HepG2 (cell line): ENCODE measurements around the gene CALN1.

Experiments
- CTCF ChIP-seq: sonication (generic); formaldehyde crosslinking; IDR thresholded peaks from 2 replicates; pipeline ENCODE4 v1.5.0; 2020; ENCODE audit warnings: mild to moderate bottlenecking, missing genetic modification reagents, moderate library complexity
- ETV5 ChIP-seq: IDR thresholded peaks from 2 replicates; pipeline ENCODE4 v1.6.1; 2018; ENCODE audit warnings: missing biosample characterization, missing genetic modification reagents, inconsistent platforms, borderline replicate concordance
- FOXA3 ChIP-seq: IDR thresholded peaks from 2 replicates; pipeline ENCODE4 v1.6.1; 2016; ENCODE audit warnings: missing genetic modification reagents, missing compliant biosample characterization
- SNAI1 ChIP-seq: sonication (generic); formaldehyde crosslinking; IDR thresholded peaks from 2 replicates; pipeline ENCODE4 v1.5.0; 2020; ENCODE audit warnings: mild to moderate bottlenecking, missing genetic modification reagents, borderline replicate concordance
- TCF7L2 ChIP-seq: IDR thresholded peaks from 2 replicates; pipeline ENCODE4 v1.6.1; 2011; ENCODE audit warnings: mild to moderate bottlenecking, low read depth, low read length, moderate library complexity
- ZFX ChIP-seq: sonication (generic); formaldehyde crosslinking; IDR thresholded peaks from 2 replicates; pipeline ENCODE4 v1.4.0; 2020; ENCODE audit warnings: mild to moderate bottlenecking, low read depth, missing genetic modification reagents, moderate library complexity
- TF ChIP-seq, protein P1 (sequence below): fragments of 450-650 bp; IDR thresholded peaks from 2 replicates; pipeline ENCODE4 v1.6.1; 2017; ENCODE audit warnings: mild to moderate bottlenecking
- TF ChIP-seq, protein P2 (sequence below): sonication (generic); formaldehyde crosslinking; IDR thresholded peaks from 2 replicates; pipeline ENCODE4 v1.4.0; 2020; ENCODE audit warnings: missing genetic modification reagents

- TF ChIP-seq ETV5 (CRISPR knock-in tag) (no peak), SNAI1 (no peak), CTCF (CRISPR knock-in tag) (no peak), ZFX (CRISPR knock-in tag) (no peak), FOXA3 (CRISPR knock-in tag) (no peak), TCF7L2 (no peak)
- TF ChIP-seq, protein P1, sequence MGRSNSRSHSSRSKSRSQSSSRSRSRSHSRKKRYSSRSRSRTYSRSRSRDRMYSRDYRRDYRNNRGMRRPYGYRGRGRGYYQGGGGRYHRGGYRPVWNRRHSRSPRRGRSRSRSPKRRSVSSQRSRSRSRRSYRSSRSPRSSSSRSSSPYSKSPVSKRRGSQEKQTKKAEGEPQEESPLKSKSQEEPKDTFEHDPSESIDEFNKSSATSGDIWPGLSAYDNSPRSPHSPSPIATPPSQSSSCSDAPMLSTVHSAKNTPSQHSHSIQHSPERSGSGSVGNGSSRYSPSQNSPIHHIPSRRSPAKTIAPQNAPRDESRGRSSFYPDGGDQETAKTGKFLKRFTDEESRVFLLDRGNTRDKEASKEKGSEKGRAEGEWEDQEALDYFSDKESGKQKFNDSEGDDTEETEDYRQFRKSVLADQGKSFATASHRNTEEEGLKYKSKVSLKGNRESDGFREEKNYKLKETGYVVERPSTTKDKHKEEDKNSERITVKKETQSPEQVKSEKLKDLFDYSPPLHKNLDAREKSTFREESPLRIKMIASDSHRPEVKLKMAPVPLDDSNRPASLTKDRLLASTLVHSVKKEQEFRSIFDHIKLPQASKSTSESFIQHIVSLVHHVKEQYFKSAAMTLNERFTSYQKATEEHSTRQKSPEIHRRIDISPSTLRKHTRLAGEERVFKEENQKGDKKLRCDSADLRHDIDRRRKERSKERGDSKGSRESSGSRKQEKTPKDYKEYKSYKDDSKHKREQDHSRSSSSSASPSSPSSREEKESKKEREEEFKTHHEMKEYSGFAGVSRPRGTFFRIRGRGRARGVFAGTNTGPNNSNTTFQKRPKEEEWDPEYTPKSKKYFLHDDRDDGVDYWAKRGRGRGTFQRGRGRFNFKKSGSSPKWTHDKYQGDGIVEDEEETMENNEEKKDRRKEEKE, result no peak
- TF ChIP-seq, protein P2, sequence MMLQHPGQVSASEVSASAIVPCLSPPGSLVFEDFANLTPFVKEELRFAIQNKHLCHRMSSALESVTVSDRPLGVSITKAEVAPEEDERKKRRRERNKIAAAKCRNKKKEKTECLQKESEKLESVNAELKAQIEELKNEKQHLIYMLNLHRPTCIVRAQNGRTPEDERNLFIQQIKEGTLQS (CRISPR knock-in tag), result no peak
Measured at GRCh38 chr7:71995111-71995510, 417.0 kb downstream of the CALN1 start.
